ENCODE results near the gene ITIH5. TPM values are rescaled to one million over a fixed set of nuclear protein-coding genes. Genes with fewer than 3 reads are reported as not detected.
"Not testable (repeated sequence)": the region's sequence is repeated elsewhere in the genome, so short reads cannot be mapped to it uniquely, and the experiment has no call there.

The ITIH5 gene
- total and polyA plus RNA-seq, 9 of the 15 experiments (the other 6 are each of a cell fraction or from before 2014, with no cell fraction given): 0.52 to 4.5 (median 2.6) TPM

DNA sequence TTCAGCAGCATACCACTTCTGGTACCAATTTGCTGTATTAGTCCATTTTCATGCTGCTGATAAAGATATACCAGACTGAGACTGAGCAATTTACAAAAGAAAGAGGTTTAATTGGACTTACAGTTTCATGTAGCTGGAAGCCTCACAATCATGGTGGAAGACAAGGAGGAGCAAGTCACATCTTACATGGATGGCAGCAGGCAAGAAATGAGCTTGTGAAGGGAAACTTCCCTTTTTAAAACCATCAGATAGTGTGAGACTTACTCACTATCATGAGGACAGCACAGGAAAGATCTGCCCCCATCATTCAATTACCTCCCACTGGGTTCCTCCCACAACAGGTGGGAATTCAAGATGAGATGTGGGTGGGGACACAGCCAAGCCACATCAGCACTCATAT, 26.4 kb upstream of the ITIH5 start:
- H3K4me1 ChIP-seq (replicated peaks in 1 of 2; ENCODE audit: control insufficient read depth in 2 of 2, insufficient read depth in 2 of 2, low read length in 2 of 2); intact Hi-C loops (cut with micrococcal nuclease); H3K4me2 ChIP-seq (ENCODE audit: insufficient read depth, low read length); in situ Hi-C loops (cut with MboI); POLR2A ChIA-PET; H3K4me3 ChIP-seq; H3K27ac ChIP-seq (ENCODE audit: extremely low read depth, low read depth, low read length); ATAC-seq; H3K9ac ChIP-seq (ENCODE audit: insufficient read depth in 1 of 2, low read depth in 2 of 2, low read length in 2 of 2); H3K79me2 ChIP-seq (ENCODE audit: control insufficient read depth, insufficient read depth, low read length); BruUV-seq (replicated peaks); DNase-seq (ENCODE audit: extremely low read depth in 1 of 4, low spot score in 3 of 4); CTCF ChIA-PET (ENCODE audit: low intra/inter-chr PET ratio); H4K20me1 ChIP-seq (replicated peaks; ENCODE audit: control insufficient read depth, insufficient read depth, low read length); FAIRE-seq; H3K9me1 ChIP-seq (ENCODE audit: control insufficient read depth, insufficient read depth, low read length); H3K36me3 ChIP-seq (ENCODE audit: control insufficient read depth, insufficient read depth, low read length); H2AFZ ChIP-seq (ENCODE audit: low read depth, low read length); H3K9me3 ChIP-seq (replicated peaks; ENCODE audit: control insufficient read depth, insufficient read depth, low read depth, low read length); H3K27me3 ChIP-seq (ENCODE audit: control insufficient read depth in 2 of 2, insufficient read depth in 2 of 2, low read length in 2 of 2): not testable (repeated sequence)
- TF ChIP-seq ZNF431 (CRISPR knock-in tag; IDR thresholded peaks at IDR 0.05): peak; percentile 95

DNA sequence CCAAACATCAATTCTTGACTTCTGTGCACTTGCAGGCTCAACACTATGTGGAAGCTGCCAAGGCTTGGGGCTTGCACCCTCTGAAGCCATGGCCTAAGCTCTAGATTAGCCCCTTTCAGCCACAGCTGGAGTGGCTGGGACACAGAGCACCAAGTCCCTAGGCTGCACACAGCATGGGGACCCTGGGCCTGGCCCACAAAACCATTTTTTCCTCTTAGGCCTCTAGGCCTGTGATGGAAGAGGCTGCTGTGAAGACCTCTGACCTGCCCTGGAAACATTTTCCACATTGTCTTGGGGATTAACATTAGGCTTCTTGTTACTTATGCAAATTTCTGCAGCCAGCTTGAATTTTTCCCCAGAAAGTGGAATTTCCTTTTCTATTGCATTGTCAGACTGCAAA, 25.6 kb upstream of the ITIH5 start:
- peak; percentile 24 for TF ChIP-seq ZFP36 (IDR thresholded peaks at IDR 0.05; ENCODE audit: low read depth, low read length, partially characterized antibody)
- H2AFZ ChIP-seq (ENCODE audit: low read depth, low read length); H4K20me1 ChIP-seq (replicated peaks; ENCODE audit: control insufficient read depth, insufficient read depth, low read length); H3K79me2 ChIP-seq (ENCODE audit: control insufficient read depth, insufficient read depth, low read length); H3K9ac ChIP-seq (ENCODE audit: insufficient read depth in 1 of 2, low read depth in 2 of 2, low read length in 2 of 2); FAIRE-seq; H3K4me3 ChIP-seq; H3K36me3 ChIP-seq (ENCODE audit: control insufficient read depth, insufficient read depth, low read length); ATAC-seq; H3K9me1 ChIP-seq (ENCODE audit: control insufficient read depth, insufficient read depth, low read length); CTCF ChIA-PET (ENCODE audit: low intra/inter-chr PET ratio); BruUV-seq (replicated peaks); H3K4me2 ChIP-seq (ENCODE audit: insufficient read depth, low read length); in situ Hi-C loops (cut with MboI); H3K27me3 ChIP-seq (ENCODE audit: control insufficient read depth in 2 of 2, insufficient read depth in 2 of 2, low read length in 2 of 2); intact Hi-C loops (cut with micrococcal nuclease); POLR2A ChIA-PET; DNase-seq (ENCODE audit: extremely low read depth in 1 of 4, low spot score in 3 of 4); H3K4me1 ChIP-seq (replicated peaks in 1 of 2; ENCODE audit: control insufficient read depth in 2 of 2, insufficient read depth in 2 of 2, low read length in 2 of 2); H3K9me3 ChIP-seq (replicated peaks; ENCODE audit: control insufficient read depth, insufficient read depth, low read depth, low read length); H3K27ac ChIP-seq (ENCODE audit: extremely low read depth, low read depth, low read length): not testable (repeated sequence)

- H3K27ac ChIP-seq (ENCODE audit: extremely low read depth, low read depth, low read length); H3K4me1 ChIP-seq (replicated peaks in 1 of 2; ENCODE audit: control insufficient read depth in 2 of 2, insufficient read depth in 2 of 2, low read length in 2 of 2); CTCF ChIA-PET (ENCODE audit: low intra/inter-chr PET ratio); H3K27me3 ChIP-seq (ENCODE audit: control insufficient read depth in 2 of 2, insufficient read depth in 2 of 2, low read length in 2 of 2); DNase-seq (ENCODE audit: extremely low read depth in 1 of 4, low spot score in 3 of 4); H3K9me3 ChIP-seq (replicated peaks; ENCODE audit: control insufficient read depth, insufficient read depth, low read depth, low read length); H3K9ac ChIP-seq (ENCODE audit: insufficient read depth in 1 of 2, low read depth in 2 of 2, low read length in 2 of 2); FAIRE-seq; H3K79me2 ChIP-seq (ENCODE audit: control insufficient read depth, insufficient read depth, low read length); H3K4me3 ChIP-seq; H3K36me3 ChIP-seq (ENCODE audit: control insufficient read depth, insufficient read depth, low read length); BruUV-seq (replicated peaks); H2AFZ ChIP-seq (ENCODE audit: low read depth, low read length); H3K9me1 ChIP-seq (ENCODE audit: control insufficient read depth, insufficient read depth, low read length); ATAC-seq; H3K4me2 ChIP-seq (ENCODE audit: insufficient read depth, low read length); in situ Hi-C loops (cut with MboI); POLR2A ChIA-PET; intact Hi-C loops (cut with micrococcal nuclease); H4K20me1 ChIP-seq (replicated peaks; ENCODE audit: control insufficient read depth, insufficient read depth, low read length): not testable (repeated sequence)
- 0% methylated on average over 3 of the region's 3 CpGs for WGBS (ENCODE audit: insufficient coverage, low coverage, missing lambda C conversion rate)
Measured at GRCh38 chr10:7690885-7691597, 24.3 kb upstream of the ITIH5 start.
